GM18867 (cell line): ENCODE results near the gene FAM53B.
A peak's percentile ranks its signal among the peaks of the same experiment; 100 is the strongest.

Experiments used
- ATAC-seq: cut with Tn5 transposase; IDR thresholded peaks from one replicate; pipeline ENCODE4 v1.9.1; 2021; ENCODE audit warnings: mild to moderate bottlenecking, moderate library complexity; ENCODE audit not compliant: unreplicated experiment

FAM53B gene

DNA sequence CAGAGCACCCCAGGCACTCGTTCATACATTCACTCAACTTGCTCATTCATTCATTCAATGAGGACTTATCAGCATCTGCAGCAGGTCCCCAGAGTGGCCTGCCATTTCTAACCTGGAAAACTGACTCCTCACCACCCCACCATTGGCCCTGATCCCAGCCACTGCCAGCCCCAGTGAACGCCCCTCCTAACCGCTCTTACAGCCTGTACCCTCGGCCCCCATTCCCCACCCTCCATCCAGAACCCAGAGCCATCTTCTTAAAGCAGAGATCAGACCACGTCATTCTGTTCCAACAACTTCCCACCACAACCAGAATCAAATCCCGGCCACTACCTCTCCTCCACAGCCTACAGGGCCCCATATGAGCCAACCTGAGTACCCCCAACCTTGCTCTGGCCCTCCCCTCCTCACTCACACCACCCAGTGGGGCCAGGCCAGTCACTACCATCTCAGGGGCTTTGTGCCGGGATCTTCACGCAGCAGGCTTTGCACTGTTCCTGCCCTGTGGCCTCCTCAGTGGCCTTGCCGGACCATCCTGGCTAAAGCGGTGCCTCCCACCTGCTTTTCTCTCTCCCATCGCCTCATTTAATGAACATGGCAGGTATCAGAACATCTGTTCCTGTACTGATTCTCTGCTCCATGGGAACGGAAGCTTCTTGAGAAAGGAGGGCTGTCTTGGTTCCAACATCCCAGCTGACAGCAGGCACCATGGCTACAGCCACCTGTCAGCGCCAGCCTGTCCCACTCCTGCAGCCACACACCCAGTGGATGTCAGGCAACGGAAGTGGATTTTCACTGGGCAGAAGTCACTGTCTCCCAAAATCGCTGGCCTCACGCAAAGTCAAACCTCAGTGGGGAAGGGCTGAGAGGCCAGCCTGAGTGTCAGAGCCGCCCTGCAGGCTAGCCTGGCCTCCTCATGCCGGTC, 45.4 kb downstream of the FAM53B start:
- ATAC-seq: no peak

DNA sequence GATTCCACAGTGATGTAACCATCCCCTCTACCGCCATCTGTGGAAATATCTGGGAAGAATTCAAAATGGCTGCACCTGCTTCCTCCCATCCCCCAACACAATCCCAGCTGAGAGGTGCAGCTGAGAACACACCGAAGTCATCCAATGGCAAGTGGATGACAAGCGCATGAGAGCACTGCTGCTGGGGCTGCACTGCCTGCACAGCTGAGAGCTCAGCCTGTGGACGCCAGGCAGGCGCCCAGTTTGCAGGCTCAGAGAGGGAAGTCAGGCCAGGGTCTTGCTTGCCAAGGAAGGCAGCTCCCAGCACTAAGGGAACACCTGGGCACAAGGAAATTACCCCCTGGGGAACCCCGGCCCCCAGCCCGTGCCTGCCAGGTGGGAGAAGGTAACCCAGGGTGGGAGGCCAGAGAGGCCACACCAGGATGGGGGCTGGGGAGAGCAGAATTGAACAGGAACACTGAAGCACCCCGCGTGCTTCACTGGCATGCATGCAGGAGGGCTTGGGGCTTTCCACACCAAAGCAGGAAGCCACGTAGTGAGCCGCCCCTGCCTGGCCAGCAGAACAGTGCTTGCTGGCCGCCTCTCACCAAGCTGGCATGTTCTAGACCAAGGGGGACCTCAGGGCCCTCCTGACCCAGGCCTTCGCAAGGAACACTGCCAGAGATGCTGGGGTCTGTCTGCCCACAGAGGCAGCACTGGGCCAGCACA, 46.2 kb downstream of the FAM53B start:
- ATAC-seq: no peak

DNA sequence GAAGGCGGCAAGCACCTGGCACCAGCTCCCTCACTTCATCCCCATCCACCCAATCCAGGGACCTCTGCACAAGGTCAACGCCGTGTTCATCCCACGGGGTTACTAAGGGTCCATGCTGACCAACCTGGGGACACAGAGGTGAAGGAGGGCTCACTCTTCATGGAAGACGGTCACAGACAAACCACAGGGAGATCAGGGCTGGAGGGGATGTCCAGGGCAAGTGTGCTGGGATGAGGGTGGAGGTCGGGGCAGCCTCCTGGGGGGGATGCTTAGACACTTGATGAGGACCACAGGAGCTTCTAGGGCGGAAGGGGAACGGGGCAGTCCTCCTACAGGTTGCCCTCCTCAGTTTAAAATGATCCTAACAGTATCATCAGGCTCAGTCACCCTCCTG, 46.7 kb downstream of the FAM53B start:
- ATAC-seq: no peak

DNA sequence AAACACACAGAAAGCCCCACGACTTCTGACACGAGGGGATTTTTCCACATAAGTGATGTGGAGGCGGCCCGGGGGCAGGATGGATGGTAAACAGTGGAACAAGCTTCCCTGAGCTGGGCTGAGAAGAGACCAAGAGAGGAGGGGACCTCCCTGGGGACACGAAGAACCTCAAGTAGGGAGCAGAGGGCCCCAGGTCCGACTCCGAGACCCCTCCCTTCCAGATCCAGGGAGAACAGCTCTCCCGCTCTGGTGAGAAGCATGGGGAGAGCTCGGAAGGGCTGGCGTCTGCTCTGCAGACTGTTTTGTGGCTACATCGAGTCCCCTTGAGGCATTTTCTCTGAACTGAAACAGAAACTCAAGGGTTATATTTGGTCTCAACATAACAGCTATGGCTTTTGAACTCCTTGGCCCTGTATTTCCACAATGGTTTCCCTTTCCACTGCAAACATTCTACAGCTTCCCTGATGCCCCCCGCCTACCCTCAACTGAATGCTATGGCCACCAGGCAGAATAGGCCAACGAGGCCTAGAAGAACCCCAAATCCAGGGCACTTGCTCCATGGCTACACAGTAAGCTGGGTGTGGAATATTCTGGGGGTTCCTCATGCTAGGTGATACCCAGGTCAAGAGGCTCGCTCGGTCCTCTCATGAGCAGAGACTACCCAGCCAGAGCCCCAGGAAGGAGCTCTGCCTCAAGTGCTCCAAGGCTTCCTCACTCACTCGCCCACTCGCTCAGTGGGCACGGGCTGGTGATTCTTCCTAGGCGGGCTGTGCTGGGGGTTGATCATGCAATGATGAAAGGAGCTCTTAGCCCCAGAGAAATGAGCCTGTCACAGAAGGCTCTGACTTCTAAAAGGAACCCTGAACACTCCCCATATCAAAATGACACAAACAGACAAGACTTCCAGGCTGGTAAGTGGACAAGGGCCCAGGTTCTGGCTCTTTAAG, 47.5 kb downstream of the FAM53B start:
- peak; percentile 82 for ATAC-seq

DNA sequence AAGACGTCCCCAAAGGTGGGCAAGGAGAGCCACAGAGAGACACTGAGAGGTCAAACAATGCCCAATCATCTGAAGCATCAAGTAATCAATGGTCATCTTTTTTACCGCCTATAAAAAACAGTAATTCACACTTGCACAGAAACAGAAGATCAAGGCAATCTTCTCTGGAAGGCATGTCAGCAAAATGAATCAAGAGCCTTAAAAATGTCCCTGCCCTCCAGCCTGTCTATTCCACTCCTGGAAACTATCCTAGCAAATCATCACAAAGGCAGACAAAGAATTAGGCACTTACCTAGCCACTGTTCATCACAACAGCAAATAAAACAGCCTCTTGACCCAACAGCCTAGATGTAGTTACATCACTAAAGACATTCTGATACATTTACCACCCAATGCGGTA, 48.9 kb downstream of the FAM53B start:
- ATAC-seq: no peak

DNA sequence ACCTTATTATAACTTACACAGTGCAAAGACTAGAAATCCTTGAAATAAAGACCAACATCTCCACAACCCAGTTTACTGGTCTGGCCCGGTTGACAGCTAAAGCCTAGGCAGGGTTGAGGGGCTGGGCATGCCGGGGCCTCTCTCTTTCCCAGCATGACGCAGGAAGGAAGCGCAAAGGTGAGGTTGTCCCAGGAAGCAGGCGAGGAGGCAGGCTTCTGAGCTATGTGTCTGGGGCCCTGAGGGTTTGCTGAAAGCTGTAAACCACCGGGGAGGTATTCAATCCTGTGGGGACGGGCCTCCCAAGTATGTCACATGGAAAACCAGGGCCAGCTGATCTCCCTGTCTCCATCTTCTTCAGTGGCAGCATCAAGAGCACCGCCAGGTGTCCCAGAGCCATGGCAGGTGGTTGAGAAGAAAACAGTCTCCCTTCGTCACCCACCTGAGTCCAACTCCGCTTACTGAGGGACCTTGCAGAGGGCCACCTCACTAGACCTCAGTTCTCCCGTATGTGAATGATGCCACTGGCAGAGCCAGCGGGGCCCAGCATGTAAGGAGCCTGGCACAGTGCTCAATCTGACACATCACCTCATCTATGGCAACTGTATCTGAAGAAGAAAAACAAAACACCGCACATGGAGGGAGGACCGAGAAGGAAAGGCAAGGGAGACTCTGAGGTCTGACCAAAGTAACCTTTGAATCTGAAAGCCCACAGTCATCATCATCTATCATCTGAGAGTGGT, 49.5 kb downstream of the FAM53B start:
- ATAC-seq: no peak

DNA sequence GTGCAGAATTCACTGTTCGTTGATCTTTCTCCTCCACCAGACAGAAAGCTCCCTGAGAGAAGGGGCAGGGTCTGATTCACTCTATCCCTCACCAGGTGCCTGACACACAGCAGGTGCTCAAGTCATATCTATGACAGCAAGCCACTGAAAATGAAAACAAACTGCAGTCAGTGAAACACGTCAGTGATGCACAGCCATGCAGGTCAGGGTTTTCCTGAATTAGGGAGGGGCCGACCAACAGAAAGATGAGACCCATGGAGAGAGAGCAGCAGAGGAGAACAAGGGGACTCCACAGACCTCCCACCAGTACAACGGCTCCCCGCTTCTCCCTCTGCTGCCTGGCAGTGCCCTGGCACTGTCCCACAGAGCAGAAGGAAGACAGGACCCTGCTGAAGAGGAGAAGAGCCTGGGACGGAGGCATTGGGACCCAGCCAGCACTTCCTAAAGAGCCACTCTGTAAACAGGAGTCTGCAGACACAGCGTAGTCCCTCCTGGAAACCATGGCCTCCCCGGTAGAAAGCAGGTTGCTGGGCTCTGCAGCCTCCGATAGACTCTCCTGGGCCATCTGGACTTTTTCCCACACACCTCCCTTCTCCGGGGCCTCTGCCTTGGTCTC, 50.3 kb downstream of the FAM53B start:
- no peak for ATAC-seq

DNA sequence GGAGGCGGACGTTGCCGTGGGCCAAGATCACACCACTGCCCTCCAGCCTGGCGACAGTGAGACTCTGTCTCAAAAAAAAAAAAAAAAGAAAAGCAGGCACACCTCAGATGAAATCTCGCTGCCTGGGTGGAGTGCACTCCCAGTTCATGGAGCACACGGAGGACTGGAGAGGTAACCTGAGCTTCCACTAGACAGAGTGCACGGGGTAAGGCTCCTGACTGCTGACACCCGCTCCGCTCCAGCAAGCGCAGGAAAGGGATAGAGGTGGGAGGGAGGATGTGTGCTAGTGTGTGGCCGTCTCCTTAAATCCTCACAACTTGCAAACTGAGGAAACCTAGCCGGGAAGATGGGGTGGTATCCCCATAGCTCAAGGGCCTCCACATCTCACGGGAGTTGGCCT, 50.8 kb downstream of the FAM53B start:
- ATAC-seq: no peak

DNA sequence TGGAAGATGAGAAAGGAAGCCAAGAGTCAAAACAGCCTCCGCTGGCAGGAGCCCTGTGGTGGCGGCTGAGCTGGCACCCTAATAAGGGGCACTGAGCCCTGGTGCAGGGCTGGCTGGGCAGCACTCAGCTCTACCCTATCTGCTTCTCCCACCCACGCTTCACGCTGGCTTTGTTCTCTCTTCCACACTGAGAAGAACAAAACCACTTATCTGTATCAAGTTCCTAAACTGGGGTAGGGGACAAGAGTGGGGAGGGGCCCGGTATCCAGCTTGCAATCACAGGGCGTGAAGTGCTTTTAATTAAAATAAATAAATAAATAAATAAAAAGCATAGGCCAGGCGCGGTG, 52.1 kb downstream of the FAM53B start:
- no peak for ATAC-seq

DNA sequence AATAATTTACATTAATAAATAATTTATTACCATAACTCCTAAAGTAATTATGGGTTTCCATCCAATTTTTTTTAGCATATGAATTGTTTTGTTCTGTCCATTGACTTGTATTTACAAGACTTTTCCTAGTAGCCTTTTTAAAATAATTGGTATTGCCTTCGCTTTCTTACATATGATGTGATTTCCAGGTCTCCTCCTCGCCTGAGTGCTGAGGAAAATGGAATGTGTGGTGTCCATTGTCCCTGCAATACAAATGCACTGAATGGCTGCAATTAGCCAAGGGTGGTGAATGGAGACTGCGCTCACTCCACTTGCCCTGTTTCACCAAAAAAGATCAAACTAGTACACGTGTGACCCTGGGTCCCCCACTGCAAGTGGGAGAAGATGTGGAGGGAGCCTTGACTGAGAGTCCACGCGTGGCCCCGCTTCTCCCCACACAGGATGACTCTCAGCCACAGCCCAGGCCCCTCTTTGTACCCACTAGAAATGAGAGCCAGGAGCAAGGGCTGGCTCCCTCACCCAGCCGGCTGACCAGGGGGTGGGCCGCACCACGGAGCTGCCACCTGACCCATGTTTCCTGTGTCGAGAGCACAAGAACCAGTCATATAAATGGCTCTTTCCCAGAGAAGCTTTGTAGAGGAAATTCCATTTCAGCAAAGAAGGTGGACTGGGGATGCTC, 52.6 kb downstream of the FAM53B start:
- no peak for ATAC-seq

DNA sequence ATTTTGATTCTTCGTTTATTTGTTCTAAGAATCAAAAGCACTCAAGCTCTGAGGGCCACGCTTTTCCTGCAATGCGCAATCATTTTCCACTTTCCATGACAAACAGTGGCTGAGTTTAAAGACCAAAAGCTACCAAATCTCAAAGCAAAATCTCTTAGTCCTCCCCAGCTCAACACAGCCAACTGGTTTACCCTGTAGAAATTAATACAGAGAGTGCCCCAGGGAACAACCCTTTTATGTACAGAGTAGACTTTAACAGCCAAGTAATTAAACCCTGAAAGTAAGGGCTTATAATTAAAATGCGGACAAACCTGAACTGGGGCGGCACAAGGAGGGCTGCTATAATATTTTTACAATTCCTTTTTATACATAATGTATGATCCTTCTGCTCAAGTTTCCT, 53.2 kb downstream of the FAM53B start:
- no peak for ATAC-seq

DNA sequence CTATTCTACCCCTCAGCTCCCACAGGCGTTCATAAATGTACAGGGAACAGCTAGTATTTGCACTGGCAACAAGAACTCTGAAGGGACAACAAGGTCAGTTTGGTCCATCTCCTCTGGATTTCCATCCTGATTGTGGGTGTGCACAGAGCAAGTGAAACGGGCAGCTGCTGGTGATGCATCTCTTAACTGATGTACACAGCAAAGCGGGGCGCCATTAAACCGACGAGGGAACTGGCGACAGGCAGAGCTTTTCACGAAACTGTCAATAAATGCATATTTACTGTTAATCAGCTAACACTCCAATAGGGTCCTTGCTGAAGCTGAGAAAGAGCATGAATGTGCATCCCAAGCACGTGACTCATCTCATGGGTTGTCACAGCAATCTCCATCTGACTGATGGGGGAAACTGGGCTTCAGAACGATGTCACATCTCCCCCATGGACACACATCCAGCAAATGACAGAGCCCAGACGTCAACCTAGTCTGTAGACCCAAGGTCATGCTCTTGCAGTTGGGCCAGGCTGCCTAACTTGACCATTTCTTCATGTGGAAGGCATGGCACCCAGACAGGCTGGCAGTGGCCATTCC, 54.2 kb downstream of the FAM53B start:
- ATAC-seq: no peak

DNA sequence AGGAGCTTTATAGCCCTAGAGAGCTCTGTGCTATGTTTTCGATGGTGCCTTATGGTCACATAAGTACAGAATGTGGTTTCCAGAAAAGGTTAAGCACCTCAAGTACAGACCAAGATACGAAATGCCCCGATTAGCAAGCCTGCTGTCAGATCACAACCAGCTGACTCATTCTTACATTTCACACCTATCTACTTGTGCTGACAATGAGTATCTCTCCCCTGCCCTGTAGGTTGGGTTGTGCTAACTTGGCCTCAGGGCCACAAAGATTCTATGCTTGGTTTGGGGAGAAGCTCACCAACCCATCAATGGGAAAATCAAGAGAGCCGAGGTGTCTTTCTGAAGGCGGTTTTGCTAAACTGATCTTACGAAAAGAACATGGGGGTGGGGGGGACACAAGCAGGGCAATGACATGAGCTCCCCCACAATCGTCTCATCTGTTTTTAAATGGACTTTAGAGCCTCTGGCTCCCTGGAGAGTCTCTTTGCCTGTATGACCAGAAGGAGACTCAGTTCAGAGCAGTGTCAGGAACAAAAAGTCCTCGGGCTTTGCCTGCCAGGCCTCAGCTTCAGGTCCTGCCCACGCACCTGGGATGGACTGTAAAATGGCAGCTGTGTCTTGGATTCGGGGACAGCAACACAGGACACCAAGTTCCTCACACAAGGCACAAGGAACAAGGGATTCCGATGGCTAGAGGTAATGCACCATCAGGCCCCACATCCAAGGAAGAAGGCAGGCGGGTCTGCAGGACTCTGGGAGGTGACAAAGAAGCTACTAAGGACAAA, 55.1 kb downstream of the FAM53B start:
- peak; percentile 98 for ATAC-seq

DNA sequence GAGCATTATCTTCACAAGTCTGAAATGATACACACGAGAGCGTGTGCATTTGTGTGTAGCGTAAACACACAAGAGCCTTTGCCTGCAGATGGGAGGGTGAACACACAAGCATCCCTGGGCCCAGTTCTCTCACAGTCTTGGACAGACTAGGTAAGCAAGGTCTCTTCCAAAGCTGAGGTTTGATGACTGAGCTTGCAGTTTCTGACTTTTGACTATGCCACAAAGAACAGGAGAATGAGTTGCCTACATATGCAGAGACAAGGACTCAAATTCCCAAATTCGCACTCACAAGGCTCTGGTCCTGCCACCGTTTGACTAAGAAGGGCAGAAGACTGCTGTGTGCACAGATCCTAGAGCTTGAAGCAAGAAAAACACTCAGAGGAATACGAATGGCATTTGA, 55.8 kb downstream of the FAM53B start:
- peak; percentile 6 for ATAC-seq

DNA sequence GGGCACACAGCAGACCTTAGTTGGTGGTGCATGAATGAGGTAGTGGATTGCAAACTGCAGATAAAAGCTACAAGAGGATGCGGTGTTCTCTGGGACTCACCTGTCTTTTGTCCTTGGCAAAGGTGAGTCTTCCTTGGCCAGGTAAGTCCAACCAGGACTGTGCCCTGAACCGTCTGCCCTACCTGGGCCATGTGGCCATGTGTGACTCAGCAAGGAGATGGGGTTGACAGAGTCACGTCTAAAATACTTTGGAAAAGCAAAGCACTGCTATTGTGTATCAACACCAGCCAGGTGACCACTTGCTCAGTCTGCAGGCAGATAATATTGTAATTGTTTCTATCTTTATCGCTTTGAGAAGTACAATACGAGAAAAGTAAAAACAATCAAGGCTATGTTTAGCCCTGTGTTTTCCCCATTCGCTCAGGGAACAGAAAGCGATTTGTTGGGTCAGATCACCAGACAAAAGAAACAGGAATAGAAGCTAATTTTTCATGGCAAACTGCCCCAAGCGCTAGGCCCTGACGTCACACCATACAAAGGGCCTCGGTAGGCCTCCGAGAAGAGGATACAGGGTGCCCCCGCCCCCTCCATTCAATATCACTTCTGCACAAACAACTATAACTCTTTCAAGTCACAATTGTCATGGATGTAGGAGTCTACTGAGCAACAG, 57.3 kb downstream of the FAM53B start:
- no peak for ATAC-seq

DNA sequence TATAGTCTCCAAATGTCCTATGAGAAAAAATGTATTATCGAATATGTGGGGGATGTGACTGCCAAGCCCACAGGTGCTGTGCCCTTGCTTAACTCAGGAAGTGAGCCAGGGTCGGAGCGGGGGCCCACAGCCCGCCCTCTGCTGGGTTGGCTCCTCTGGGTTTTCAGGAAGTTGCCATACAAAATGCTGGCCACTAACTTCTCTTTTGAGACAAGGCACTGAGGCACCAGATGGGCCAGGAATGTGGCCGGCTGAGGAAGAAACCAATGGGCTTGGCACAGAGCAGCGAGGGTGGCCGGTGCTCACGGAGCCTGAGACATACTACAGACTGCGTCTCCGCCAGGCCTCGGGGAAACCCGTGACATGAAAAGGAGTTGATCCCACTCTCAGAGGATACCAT, 58.9 kb downstream of the FAM53B start:
- no peak for ATAC-seq

DNA sequence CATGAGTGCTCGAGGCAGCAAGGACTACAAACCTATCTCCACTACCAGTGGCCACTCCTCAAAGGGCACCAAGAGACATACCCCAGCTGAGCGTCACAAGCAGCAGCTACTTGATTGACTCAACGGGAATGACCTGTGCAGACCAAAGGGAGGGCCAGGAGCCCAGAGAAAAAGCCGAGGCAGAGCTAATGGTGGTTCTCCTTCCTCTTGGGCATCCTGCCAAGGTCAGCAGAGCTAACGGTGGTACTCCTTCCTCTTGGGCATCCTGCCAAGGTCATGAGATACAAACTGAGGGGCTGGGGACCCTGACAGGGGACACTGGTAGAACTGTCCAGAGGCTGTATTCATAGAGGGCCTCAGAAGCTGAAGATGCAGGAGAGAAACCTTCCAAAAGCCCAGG, 60.4 kb downstream of the FAM53B start:
- ATAC-seq: no peak
